ENCODE data around the gene CINP. TPM values are rescaled to one million over a fixed set of nuclear protein-coding genes. Genes with fewer than 3 reads are reported as not detected.

Gene CINP
- total and polyA plus RNA-seq, 9 of the 15 experiments (the other 6 are each of a cell fraction or from before 2014, with no cell fraction given), result 36.3 to 63.2 (median 43.7) TPM

DNA sequence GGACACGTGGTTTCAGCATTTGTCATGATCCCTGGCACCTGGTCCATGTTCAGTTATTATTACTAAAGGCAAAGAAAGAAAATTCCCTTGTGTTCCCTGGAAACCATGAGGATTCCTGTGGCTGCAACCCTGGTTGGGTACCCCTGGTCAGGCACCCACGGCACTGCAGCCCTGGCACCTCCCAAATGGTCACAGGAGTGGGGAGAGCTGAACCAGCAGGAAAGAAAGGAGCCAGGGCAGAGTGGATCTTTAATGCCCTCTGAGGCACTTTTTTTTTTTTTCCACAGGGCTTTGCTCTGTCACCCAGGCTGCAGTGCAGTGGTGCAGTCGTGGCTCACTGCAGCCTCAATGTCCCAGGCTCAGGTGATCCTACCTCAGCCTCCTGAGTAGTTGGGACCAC, 17.5 kb downstream of the CINP start:
- H3K4me2 ChIP-seq (ENCODE audit: insufficient read depth, low read length), result no peak overlapping the region
- no peak overlapping the region for H3K9ac ChIP-seq (ENCODE audit: insufficient read depth in 1 of 2, low read depth in 2 of 2, low read length in 2 of 2)
- H2AFZ ChIP-seq (ENCODE audit: low read depth, low read length), result no peak overlapping the region
- H4K20me1 ChIP-seq (replicated peaks; ENCODE audit: control insufficient read depth, insufficient read depth, low read length), result no peaks in the 10 kb centered on the region
- FAIRE-seq (no peak), ATAC-seq (no peak), DNase-seq (ENCODE audit: extremely low read depth in 1 of 4, low spot score in 3 of 4) (no peak)
- H3K36me3 ChIP-seq (ENCODE audit: control insufficient read depth, insufficient read depth, low read length), result peaks cover 41% of the 10 kb centered on the region
- no peaks in the 10 kb centered on the region for H3K9me1 ChIP-seq (ENCODE audit: control insufficient read depth, insufficient read depth, low read length)
- 50% methylated on average over 2 of the region's 3 CpGs for WGBS (ENCODE audit: insufficient coverage, low coverage, missing lambda C conversion rate)
- POLR2A ChIA-PET, result interaction anchor here (0.9 kb wide), 1 partner anchor 15 kb away, joined by 3 read pairs; no protein-coding TSS in a partner anchor
- no peaks in the 10 kb centered on the region; a peak in 1 of 5 replicates for H3K4me1 ChIP-seq (replicated peaks in 1 of 2; ENCODE audit: control insufficient read depth in 2 of 2, insufficient read depth in 2 of 2, low read length in 2 of 2)
- no peak for TF ChIP-seq YY1 (IDR thresholded peaks at IDR 0.05; ENCODE audit: borderline replicate concordance in 1 of 3, control insufficient read depth in 1 of 3, extremely low read depth in 1 of 3, insufficient read depth in 3 of 3, insufficient read length in 1 of 3, insufficient replicate concordance in 2 of 3, low read depth in 1 of 3, low read length in 2 of 3)
- CTCF ChIA-PET (ENCODE audit: low intra/inter-chr PET ratio), result no interaction called here
- no peak overlapping the region for H3K4me3 ChIP-seq
- H3K79me2 ChIP-seq (ENCODE audit: control insufficient read depth, insufficient read depth, low read length), result no peaks in the 10 kb centered on the region
- in situ Hi-C loops (cut with MboI), result no loop called here
- H3K9me3 ChIP-seq (replicated peaks; ENCODE audit: control insufficient read depth, insufficient read depth, low read depth, low read length), result no peaks in the 10 kb centered on the region
- H3K27ac ChIP-seq (ENCODE audit: extremely low read depth, low read depth, low read length), result no peak overlapping the region
- no peaks in the 10 kb centered on the region for H3K27me3 ChIP-seq (ENCODE audit: control insufficient read depth in 2 of 2, insufficient read depth in 2 of 2, low read length in 2 of 2)
- intact Hi-C loops (cut with micrococcal nuclease), result no loop called here
- no TSS peak for BruUV-seq (replicated peaks)

DNA sequence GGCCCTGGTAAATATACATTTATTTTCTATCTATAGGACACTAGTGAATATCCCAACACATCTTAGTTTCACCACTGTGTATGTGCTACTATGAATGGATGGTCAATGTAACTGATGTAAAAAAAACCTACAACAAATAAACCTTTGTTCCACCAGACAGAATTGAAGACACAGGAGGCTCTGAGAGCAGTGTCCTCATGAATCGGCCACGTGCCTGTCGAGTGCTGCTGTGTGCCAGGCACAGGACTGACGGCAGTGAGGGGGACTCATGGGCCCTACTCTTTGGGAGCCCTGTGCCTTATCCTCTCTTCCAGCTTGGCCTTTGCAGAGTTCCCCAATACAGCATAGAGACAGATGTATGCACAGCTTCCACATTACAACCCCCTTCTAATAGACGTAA, 18.2 kb downstream of the CINP start:
- no peak for TF ChIP-seq ZNF224 (CRISPR knock-in tag; IDR thresholded peaks at IDR 0.05)
- no peak for TF ChIP-seq RBM17 (IDR thresholded peaks at IDR 0.05; ENCODE audit: borderline replicate concordance, low read depth, low read length)
- TF ChIP-seq RBM15 (IDR thresholded peaks at IDR 0.05; ENCODE audit: insufficient read depth, low read length), result no peak
- no peak for TF ChIP-seq POLR3A (IDR thresholded peaks at IDR 0.05; ENCODE audit: borderline replicate concordance, extremely low read depth, insufficient read depth, insufficient read length)
- TF ChIP-seq ZNF75A (CRISPR knock-in tag; IDR thresholded peaks at IDR 0.05), result no peak
- no peak for TF ChIP-seq OTX1 (CRISPR knock-in tag; IDR thresholded peaks at IDR 0.05)
- TF ChIP-seq, protein P1, sequence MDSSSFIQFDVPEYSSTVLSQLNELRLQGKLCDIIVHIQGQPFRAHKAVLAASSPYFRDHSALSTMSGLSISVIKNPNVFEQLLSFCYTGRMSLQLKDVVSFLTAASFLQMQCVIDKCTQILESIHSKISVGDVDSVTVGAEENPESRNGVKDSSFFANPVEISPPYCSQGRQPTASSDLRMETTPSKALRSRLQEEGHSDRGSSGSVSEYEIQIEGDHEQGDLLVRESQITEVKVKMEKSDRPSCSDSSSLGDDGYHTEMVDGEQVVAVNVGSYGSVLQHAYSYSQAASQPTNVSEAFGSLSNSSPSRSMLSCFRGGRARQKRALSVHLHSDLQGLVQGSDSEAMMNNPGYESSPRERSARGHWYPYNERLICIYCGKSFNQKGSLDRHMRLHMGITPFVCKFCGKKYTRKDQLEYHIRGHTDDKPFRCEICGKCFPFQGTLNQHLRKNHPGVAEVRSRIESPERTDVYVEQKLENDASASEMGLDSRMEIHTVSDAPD (CRISPR knock-in tag; IDR thresholded peaks at IDR 0.05), result no peak
- no peak for TF ChIP-seq GATAD2B (IDR thresholded peaks at IDR 0.05; ENCODE audit: borderline replicate concordance)
- TF ChIP-seq NR2C2 (CRISPR knock-in tag; IDR thresholded peaks at IDR 0.05), result no peak
- TF ChIP-seq NR2C2 (tag; IDR thresholded peaks at IDR 0.05), result no peak
- TF ChIP-seq, protein P2, sequence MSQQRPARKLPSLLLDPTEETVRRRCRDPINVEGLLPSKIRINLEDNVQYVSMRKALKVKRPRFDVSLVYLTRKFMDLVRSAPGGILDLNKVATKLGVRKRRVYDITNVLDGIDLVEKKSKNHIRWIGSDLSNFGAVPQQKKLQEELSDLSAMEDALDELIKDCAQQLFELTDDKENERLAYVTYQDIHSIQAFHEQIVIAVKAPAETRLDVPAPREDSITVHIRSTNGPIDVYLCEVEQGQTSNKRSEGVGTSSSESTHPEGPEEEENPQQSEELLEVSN (IDR thresholded peaks at IDR 0.05; ENCODE audit: borderline replicate concordance in 1 of 2, extremely low read depth in 1 of 2, insufficient read depth in 1 of 2, insufficient read length in 1 of 2, low read depth in 1 of 2, low read length in 1 of 2, poor library complexity in 1 of 2, severe bottlenecking in 1 of 2), result no peak
- WGBS (ENCODE audit: insufficient coverage, low coverage, missing lambda C conversion rate), result 88% methylated on average over 4 of the region's 5 CpGs
- Histone ChIP-seq H3K9ac (ENCODE audit: insufficient read depth in 1 of 2, low read depth in 2 of 2, low read length in 2 of 2) (no peak overlapping the region), H4K20me1 (replicated peaks; ENCODE audit: control insufficient read depth, insufficient read depth, low read length) (no peaks in the 10 kb centered on the region), H3K36me3 (ENCODE audit: control insufficient read depth, insufficient read depth, low read length) (peaks cover 37% of the 10 kb centered on the region), H2AFZ (ENCODE audit: low read depth, low read length) (no peak overlapping the region), H3K4me2 (ENCODE audit: insufficient read depth, low read length) (no peak overlapping the region), H3K27me3 (ENCODE audit: control insufficient read depth in 2 of 2, insufficient read depth in 2 of 2, low read length in 2 of 2) (no peaks in the 10 kb centered on the region), H3K4me3 (no peak overlapping the region), H3K79me2 (ENCODE audit: control insufficient read depth, insufficient read depth, low read length) (no peaks in the 10 kb centered on the region), H3K9me1 (ENCODE audit: control insufficient read depth, insufficient read depth, low read length) (no peaks in the 10 kb centered on the region), H3K9me3 (replicated peaks; ENCODE audit: control insufficient read depth, insufficient read depth, low read depth, low read length) (no peaks in the 10 kb centered on the region), H3K4me1 (replicated peaks in 1 of 2; ENCODE audit: control insufficient read depth in 2 of 2, insufficient read depth in 2 of 2, low read length in 2 of 2) (no peaks in the 10 kb centered on the region; a peak in 1 of 5 replicates), H3K27ac (ENCODE audit: extremely low read depth, low read depth, low read length) (no peak overlapping the region)
- intact Hi-C loops (cut with micrococcal nuclease) (no loop called here), in situ Hi-C loops (cut with MboI) (no loop called here)
- CTCF ChIA-PET (ENCODE audit: low intra/inter-chr PET ratio), result no interaction called here
- ATAC-seq, result no peak
- POLR2A ChIA-PET, result interaction anchor here (0.9 kb wide), 1 partner anchor 16 kb away, joined by 3 read pairs; no protein-coding TSS in a partner anchor
- DNase-seq (ENCODE audit: extremely low read depth in 1 of 4, low spot score in 3 of 4), result no peak
- FAIRE-seq, result no peak
- no TSS peak for BruUV-seq (replicated peaks)
